WERI-Rb-1 (cell line): ENCODE measurements around the gene LIN37.

Experiments
- DNase-seq: peaks from one replicate; pipeline ENCODE4 v3.0.0-alpha.2; 2020
- H3K27ac ChIP-seq: fragments of 250-450 bp; sonication (Bioruptor Pico); 2 replicates; pipeline ENCODE4 v1.5.1; 2020; ENCODE audit warnings: mild to moderate bottlenecking, moderate library complexity
- H3K27me3 ChIP-seq: fragments of 250-450 bp; sonication (Bioruptor Pico); 2 replicates; pipeline ENCODE4 v1.5.1; 2021; ENCODE audit warnings: mild to moderate bottlenecking, low read depth, moderate library complexity; ENCODE audit not compliant: insufficient read depth, severe bottlenecking
- H3K36me3 ChIP-seq: fragments of 250-450 bp; sonication (Bioruptor Pico); 2 replicates; pipeline ENCODE4 v1.5.1; 2020; ENCODE audit warnings: mild to moderate bottlenecking, moderate library complexity
- H3K4me3 ChIP-seq: 2 replicates; pipeline ENCODE4 v1.5.1; 2011; ENCODE audit warnings: low read depth, mild to moderate bottlenecking, control low read depth, low read length
- H3K9me3 ChIP-seq: fragments of 250-450 bp; sonication (Bioruptor Pico); 2 replicates; pipeline ENCODE4 v1.5.1; 2021; ENCODE audit warnings: mild to moderate bottlenecking, moderate library complexity; ENCODE audit not compliant: severe bottlenecking
- CTCF ChIP-seq: IDR thresholded peaks from 2 replicates; pipeline ENCODE4 v1.5.1; 2011; ENCODE audit warnings: low read depth, mild to moderate bottlenecking, control low read depth, inconsistent platforms, low read length

The LIN37 gene

DNA sequence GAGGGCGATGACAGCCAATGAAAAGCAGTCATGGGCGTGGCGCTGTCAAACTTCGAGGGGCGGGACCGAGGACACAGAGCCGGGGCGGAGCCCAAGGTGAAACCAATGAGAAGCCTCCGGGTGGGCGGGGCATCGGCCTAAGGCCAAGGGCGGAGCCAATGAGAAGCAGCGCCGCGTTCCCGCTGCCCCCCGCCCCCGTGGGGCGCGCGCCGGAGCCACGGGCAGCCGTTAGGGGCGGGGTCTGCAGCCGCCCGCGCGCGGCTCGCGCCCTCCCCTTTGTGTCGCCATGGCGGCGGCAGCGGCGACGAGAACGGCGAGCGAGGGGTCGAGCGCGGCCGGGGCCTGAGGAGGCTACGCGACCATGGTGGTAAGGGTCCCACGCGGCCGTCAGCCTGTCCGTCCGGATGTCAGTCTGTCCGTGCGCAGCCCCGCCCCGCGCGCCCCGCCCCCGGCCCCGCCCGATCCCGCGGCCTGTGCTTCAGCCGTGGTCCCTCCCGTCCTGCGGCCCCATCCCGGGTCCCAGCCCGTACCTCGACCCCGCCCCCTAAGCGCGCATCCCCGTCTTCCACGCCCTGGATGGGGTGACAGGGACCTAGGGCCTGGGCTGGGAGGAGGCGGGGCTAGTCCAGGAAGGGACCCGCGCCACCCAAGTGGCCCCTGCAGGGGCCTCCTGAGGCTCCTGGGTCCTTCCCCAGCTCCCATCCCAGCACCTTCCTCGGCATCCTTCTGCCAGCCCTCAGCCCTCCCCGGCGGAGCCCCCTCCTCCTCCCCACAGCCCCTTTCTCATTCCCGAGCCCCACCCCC, 27.1 kb downstream of the LIN37 start, which contains the start of gene ARHGAP33:
TSS of gene ARHGAP33 (plus strand) at position 267 of the 804 bp plus-strand sequence. CDS start at position 362, 95 bp downstream.
- Histone ChIP-seq H3K27ac (peak within 1 kb of the TSS; percentile 70), H3K9me3 (no peaks in the 10 kb centered on the region), H3K36me3 (peaks cover 34% of the 10 kb centered on the region), H3K4me3 (peak within 1 kb of the TSS; percentile 78), H3K27me3 (no peaks in the 10 kb centered on the region)
- DNase-seq: peak; percentile 99
- no peak for TF ChIP-seq CTCF

DNA sequence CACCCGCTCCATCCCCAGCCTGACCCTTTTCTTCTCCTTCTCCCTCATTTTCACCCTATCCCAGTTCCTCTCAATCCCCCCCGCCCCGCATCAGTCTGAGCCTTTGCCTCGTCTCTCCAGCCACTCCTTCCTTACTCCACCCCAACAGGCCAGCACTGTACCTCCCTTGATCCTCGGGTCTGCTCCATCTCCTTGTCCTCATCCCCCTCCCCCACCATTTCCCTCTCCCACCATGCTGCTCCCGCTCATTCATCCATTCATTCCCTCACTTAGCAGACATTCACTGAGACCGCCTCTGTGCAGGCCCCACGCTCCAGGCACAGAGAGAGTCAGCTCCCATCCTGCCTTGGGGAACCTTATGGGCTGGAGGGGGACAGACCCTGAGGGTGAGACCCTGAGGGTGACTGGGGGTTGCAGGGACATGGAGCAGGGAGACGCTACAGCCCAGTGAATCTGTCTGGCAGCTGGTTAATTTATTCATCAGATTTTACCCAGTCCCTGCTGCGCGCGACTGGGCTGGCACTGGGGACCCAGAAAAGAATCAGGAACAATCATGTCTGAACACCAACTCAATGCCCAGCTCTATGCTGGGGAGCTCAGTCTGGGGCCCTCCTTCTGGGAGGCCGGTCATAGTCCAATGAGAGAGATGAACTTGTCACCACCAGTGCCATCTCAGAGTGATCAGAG, 27.9 kb downstream of the LIN37 start:
- H3K4me3 ChIP-seq: peak overlapping the region; percentile 78
- H3K36me3 ChIP-seq: peaks cover 37% of the 10 kb centered on the region
- no peak for TF ChIP-seq CTCF
- H3K27ac ChIP-seq: peak overlapping the region; percentile 70
- no peaks in the 10 kb centered on the region for H3K9me3 ChIP-seq
- H3K27me3 ChIP-seq: no peaks in the 10 kb centered on the region
- DNase-seq: no peak

DNA sequence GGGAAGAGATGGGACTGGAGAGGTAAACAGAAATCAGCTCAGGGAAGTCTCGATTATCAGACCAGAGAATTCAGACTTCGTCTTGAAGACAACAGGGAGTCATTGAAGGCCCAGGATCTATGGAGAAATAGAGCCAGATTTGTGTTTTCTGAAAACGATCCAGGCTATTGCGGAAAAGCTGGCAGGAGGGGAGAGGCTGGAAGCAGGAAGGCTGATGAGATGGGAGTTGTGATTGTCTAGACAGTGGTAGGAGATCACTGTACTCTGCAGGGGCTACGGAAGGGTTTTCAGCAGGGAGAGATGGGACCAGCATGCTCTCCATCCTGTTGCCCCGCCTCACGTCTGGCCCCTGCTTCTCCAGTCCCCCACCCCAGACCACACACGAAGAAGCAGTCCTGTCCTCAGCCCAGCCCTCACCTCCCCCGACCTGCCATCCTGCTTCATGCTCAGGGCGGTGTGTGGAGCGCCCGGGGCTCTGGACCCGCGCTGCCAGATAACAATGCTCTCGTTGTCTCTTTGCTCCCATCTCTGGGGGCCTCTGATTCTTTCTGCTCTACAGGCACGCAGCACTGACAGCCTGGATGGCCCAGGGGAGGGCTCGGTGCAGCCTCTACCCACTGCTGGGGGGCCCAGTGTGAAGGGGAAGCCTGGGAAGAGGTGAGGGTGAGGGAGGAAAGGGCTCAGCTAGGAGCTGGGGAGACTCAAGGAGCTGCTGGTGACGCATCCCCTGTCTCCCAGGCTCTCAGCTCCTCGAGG, 28.9 kb downstream of the LIN37 start:
- Histone ChIP-seq H3K4me3 (no peak overlapping the region), H3K27me3 (no peaks in the 10 kb centered on the region), H3K36me3 (peaks cover 46% of the 10 kb centered on the region), H3K27ac (no peak overlapping the region; the same call in 1 of the 2 replicates), H3K9me3 (no peaks in the 10 kb centered on the region)
- no peak for DNase-seq
- TF ChIP-seq CTCF: no peak

- no peak overlapping the region for H3K27ac ChIP-seq
- no peak for DNase-seq
- no peaks in the 10 kb centered on the region for H3K27me3 ChIP-seq
- no peaks in the 10 kb centered on the region for H3K9me3 ChIP-seq
- no peak for TF ChIP-seq CTCF
- H3K4me3 ChIP-seq: no peak overlapping the region
- H3K36me3 ChIP-seq: peaks cover 53% of the 10 kb centered on the region
Observed at GRCh38 chr19:35777961-35778360, 29.6 kb downstream of the LIN37 start.

GRCh38 chr19:35779033-35779432, 30.7 kb downstream of the LIN37 start:
- peaks cover 53% of the 10 kb centered on the region for H3K36me3 ChIP-seq
- TF ChIP-seq CTCF: no peak

More at GRCh38 chr19:35779033-35779432, 30.7 kb downstream of the LIN37 start:
- Histone ChIP-seq H3K4me3 (no peak overlapping the region), H3K9me3 (no peaks in the 10 kb centered on the region), H3K27me3 (no peaks in the 10 kb centered on the region), H3K27ac (no peak overlapping the region)
- no peak for DNase-seq
